Upper lobe of left lung (tissue), 4 donors: Measurements from ENCODE around the gene SEMA3A.

Experiments
- CTCF ChIP-seq, 6 experiments: fragments of 450-650 bp in 4 of 6; fragments of 200-600 bp in 2 of 6; sonication (generic) in 2 of 6; IDR thresholded peaks; one replicate each; pipeline ENCODE4 v1.5.1; 2016 to 2019; ENCODE audit warnings: antibody characterized with exemption in 6 of 6
- POLR2AphosphoS5 ChIP-seq, 2 donors: sonication (generic); formaldehyde crosslinking; IDR thresholded peaks; one replicate each; pipeline ENCODE4 v1.5.1; 2017; ENCODE audit warnings: antibody characterized with exemption in 2 of 2

- TF ChIP-seq CTCF (IDR thresholded peaks at IDR 0.05) (no peak), POLR2AphosphoS5 (IDR thresholded peaks at IDR 0.05) (no peak)
Measured at GRCh38 chr7:84159435-84159834, 35.2 kb downstream of the SEMA3A start.
